Inferior parietal cortex (tissue), 1 donor: ENCODE data around the gene PARD6B.
"Not testable (repeated sequence)": the region's sequence is repeated elsewhere in the genome, so short reads cannot be mapped to it uniquely, and the experiment has no call there.

ENCODE experiments used
- DNase-seq: peaks from one replicate; pipeline ENCODE4 v3.0.0-alpha.2; 2016; ENCODE audit errors: extremely low spot score

PARD6B gene, protein sequence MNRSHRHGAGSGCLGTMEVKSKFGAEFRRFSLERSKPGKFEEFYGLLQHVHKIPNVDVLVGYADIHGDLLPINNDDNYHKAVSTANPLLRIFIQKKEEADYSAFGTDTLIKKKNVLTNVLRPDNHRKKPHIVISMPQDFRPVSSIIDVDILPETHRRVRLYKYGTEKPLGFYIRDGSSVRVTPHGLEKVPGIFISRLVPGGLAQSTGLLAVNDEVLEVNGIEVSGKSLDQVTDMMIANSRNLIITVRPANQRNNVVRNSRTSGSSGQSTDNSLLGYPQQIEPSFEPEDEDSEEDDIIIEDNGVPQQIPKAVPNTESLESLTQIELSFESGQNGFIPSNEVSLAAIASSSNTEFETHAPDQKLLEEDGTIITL

DNA sequence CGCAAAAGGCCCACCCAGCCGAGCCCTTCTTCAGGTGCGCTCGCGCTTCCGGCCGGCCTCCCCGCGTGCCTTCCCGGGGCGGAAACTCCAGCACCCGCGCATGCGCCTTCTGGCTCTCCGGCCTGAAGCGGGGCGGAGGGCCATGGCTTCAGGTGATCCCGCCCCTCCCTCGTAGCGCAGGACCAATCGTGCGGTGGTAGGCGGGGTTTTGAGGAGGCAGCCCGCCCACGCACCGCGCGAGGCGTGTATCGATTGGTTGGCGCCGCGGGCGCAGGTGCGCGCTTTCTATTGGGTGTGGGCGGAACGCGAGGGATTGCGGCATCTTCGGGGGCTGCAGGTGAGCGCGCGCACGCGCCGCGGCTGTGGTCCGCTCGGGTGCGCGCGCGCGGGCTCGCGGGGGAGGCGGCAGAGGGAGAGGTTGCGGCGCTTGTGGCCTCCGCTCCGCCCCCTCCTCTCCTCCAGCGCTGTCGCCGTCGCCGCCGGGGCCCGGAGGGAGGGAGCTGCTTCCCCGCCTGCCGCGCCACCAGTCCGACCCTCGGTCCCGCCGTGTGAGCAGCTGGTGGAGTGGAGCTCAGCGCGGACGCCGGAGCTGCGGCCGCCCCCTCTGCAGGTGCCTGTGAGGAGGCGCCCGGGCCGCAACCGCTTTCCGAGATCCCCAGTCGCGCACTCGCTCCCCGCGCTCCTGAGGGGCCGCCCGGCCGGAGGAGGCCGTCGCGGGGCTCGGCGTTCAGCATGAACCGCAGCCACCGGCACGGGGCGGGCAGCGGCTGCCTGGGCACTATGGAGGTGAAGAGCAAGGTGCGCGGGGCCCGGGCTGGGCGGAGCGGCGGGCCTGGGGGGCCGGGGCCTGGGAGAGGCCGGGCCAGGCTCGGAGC lies at the start of gene PARD6B:
Gene PARD6B (plus strand): TSS at position 526 of the 875 bp plus-strand sequence. CDS start 207 bp downstream, at position 733.
- DNase-seq, result peak; percentile 93

DNA sequence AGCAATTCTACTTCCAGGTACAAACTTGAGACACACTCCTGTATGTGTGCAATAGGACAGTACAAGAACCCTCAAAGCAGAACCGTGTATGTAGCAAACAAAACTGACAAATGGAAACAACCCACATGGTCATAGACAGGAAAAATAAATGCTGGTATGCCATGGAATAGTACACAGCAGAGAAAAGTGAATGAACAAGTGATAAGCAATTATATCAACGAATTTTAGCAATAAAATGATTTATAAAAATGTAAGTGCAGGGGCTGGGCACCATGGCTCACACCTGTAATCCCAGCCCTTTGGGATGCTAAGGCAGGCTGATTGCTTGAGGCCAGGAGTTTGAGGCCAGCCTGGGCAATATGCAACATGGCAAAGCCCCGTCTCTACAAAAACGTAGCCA lies 49.3 kb upstream of the PARD6B start:
- no peak for DNase-seq

DNA sequence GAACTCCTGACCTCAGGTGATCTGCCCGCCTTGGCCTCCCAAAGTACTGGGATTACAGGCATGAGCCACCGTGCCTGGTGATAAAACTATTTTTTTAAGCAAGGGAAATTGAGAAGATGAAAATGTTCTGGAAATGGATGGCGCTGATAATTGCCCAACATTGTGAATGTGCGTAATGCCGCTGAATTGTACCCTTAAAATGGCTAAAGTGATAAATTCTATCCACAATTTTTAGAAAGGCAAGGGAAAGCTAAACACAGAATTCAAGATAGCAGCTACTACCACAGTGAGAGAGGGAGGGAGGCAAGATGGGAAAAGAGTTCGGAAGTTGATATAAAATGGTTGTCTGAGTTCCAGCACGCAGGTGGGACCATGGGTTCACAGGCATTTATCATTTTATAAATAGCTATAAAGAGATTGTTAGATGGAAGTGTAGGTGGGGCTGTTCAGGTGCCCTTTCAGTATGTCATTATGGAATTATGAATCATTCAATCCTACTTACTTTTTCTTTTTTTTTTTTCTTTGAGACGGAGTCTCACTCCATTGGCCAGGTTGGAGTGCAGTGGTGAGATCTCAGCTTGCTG lies 48.3 kb upstream of the PARD6B start:
- no peak for DNase-seq

DNA sequence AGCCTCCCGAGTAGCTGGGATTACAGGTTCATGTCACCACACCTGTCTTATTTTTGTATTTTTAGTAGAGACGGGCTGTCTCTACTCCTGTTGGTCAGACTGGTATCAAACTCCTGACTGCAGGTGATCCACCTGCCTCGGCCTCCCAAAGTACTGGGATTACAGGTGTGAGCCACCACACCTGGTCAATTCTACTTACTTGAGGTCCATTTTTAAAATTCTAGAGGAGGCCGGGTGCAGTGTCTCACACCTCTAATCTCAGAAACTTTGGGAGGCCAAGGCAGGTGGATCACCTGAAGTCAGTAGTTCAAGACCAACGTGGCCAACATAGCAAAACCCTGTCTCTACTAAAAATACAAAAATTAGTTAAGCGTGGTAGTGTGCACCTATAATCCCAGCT lies 47.8 kb upstream of the PARD6B start:
- DNase-seq, result no peak

DNA sequence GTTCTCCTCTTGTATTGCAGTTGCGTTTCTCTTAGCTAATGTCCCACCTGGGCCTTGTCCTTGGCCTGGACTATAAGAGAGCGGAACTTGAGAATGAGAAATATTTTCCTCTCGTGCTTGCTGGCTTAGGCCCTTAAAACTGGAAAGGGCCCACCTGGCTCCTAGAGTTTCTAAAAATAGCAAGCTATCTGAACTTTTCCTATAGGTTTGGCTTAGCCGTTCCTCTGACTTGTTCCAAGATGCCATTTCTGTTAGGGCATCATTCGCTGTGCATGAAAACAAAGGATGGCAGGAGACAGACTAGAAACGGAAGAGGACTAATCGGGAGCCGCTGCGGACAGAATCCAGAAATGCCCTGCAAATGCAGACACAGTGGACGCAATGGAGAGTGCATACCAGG lies 44.6 kb upstream of the PARD6B start:
- no peak for DNase-seq

DNA sequence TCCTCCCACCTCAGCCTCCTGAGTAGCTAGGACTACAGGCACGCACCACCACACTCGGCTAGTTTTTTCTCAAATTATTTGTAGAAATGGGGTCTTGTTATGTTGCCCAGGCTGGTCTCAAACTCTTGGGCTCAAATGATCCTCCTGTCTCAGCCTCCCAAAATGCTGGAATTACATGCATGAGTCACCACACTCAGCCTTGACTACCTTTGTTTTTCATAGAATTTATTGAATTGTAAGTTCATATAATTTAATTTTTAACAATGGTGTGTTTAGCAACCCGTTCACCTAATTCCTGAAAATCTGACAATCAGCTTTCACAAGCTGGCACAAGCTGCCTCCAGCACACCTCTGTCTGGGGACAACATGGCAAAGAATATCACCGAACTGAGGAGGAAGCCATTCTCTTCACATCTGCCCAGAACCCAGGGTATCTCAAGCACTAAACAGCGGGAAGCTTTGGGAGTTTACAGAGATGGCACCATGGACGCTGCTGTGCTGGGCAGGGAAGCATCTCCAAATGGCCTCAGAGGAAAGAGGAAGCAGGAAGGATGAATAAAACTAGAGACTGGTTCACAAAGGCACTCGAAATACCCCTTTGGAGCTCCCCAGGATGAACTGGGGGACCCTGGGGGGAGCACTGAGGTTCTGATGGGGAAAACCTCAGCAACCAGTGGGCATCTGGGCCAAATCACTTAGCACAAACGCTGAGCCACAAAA lies 43.0 kb upstream of the PARD6B start:
- DNase-seq, result no peak

DNA sequence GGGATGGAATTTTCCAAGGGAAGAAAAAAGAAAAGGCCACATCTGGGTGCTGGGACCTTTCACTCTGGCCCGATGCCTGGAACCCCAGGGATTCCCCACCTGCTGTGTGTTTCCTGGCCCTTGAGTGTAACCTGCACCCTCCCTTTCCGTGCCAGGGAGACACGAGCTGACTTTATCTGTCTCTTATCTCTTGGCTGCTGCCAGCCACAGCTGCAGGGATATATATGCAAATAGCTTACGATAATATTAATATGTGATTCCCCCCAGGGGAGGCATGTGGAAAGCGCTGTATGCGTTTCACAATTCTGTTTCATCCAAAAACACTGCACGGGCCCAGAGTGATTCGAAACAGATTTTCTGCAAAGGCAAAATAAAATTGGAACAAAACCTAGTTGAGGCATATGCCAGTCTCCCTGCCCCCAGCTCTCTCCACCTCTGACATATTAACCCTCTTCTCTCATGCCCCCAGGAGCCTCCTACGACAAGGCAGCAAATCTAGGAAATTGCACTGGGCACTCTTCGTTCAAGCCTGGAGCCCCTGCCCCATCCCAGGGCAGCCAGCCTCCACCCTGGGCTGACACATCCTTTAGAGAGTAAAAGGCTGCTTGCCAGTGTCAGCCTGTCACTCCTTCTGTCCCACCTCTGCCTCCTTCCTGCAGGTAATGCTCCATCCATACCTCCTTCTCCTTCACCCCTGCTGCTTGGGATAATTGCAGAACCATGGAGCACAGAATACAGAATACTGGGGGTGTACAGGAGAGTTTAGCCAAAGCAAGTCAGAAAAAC lies 41.3 kb upstream of the PARD6B start:
- DNase-seq, result no peak

DNA sequence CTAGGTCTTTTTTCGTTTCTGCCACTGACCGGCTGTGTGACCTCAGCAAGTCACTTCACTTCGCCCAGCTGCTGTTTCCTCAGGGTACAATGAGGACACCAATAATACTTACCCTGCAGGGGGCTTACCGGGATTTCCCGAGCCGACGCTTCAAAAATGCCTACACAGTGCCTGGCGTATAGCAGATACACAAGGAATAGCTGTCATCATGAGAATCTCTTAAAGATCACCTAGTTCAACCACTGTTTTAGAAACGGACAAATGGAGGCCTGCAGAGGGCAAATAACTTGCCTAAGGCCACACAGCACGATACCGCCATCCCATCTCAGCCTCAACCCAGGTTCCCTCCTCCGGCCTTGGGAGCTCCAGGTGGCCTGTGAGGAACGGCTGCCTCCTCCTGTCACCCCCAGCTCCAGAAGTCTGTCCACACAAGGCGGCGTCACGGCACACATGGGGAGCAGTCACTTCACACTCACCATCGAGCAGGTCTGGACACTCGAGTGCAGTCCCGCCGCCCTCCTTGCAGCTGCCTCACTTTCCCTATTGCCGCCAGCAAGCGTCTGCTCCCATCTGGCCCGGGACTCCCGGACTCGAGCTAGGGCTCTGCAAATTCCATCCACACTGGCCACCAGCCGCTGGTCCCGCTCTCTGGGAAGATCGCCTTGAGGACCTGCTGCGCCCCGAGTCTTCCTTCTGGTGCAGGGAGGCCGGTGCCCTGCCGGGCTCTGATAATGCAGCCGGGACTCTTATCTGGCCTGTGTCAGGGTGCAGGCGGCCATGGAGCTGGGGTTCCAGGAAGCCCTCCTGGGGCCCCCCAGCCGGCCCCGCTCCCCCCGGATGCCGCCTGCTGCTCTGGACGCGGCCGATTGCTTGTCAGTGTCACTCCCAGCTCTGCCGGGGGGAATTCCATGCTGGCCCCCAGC lies 40.5 kb upstream of the PARD6B start, which contains the start of gene RIPOR3:
Gene RIPOR3 (minus strand): TSS at position 893 of the 923 bp plus-strand sequence. CDS start 414 bp downstream, at position 479.
- DNase-seq, result no peak

DNA sequence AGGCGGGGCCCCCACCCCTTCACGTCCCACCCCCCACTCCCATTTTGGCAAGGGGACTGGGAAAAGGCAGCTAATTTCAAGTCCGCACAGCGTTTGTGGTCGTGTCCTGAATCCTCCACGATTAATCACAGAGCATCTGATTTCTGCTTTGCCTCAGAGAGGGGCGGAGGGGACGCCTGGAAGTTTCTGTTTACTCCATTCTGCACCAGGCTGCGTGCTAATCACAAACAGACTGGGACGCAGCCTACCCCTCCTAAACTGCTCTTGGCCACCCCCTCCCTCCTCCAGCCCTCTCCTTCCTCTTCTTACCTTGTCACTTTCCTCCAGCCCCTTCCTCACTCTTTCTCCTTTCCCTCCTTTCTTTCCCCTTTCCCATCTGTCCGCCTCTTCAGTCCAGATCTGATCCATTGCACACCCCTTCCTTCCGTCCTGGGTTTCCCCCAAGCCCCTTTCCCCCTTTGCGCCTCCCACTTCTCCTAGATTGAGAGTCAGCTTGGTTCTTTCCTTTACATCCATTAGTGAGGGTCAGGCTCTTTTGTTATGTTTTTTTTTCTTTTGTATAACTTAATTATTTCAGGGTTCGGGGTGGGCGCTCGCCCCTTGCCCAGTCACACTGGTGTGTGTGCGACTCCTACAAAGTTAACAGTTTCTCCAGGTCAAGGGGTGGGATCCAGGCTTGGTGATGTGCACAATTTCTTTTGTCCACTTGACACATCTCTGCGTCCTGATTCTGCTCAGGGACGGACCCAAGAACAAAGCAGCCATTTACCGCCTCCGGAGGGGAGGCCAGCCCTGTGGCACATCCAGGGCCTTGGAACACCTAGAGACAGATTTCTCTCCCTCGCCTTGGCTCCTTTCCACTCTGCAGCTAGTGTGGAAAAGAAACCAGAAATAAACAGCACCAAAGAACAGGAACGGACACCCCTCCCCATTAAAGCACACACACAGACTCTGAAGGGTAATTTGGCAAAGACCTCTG lies 39.5 kb upstream of the PARD6B start:
- no peak for DNase-seq

DNA sequence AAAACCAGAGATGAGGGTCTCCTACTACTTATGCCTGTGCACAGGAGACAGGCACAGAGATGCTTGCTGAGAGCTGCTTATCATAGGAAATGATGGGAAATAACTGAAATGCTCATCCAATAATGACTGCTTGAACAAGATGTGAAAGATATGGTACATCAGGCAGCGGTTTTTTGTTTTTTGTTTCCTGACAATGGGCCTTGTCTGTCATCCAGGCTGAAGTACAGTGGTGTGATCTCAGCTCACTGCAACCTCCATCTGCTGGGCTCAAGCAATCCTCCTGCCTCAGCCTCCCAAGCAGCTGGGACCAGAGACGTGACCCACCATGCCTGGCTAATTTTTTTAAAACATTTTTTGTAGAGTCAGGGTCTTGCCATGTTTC lies 38.8 kb upstream of the PARD6B start:
- DNase-seq, result no peak

DNA sequence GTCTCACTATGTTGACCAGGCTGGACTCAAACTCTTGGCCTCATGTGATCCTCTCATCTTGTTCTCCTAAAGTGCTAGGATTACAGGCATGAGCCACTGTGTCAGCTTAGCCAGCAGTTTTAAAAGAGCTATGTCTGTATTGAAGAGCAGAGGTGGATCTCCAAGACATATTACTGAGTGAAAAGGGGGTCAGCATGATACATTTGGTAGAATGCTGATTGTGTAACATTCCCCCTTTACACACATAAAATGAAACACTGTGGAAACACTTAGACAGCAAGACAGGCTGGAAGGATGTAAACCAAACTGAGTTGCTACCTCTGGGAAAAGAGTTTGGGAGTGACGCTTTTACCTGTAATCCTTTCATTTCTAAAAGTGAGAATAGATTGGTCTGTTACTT lies 38.4 kb upstream of the PARD6B start:
- DNase-seq, result no peak

DNA sequence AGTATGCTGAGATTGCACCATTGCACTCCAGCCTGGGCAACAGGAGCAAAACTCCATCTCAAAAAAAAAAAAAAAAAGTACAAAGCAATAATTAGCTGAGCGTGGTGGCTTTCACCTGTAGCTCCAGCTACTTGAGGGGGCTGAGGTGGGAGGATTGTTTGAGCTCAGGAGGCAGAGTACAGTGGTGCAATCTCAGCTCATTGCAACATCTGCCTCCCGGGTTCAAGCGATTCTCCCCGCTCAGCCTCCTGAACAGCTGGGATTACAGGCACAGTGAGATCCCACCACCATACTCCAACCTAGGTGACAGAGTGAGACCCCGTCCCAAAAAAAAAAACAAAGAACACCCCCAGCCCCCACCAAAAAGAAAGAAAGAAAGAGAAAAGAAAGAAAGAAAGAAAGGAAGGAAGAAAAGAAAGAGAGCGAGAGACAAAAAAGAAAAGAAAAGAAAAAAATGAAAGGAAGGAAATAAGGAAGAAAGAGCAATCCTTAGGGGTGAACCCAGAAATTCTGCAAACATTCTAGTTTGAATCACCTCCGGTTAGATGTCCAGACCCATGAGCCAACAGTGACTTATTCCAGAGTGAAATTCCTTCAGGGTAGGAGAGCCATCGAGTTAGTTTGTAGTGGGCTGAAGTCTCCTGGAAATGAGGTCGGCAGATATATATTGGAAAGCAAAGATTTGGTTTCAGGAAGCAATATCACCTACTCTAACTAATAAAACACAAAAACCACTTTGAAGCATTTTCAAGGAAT lies 36.8 kb upstream of the PARD6B start:
- no peak for DNase-seq

DNA sequence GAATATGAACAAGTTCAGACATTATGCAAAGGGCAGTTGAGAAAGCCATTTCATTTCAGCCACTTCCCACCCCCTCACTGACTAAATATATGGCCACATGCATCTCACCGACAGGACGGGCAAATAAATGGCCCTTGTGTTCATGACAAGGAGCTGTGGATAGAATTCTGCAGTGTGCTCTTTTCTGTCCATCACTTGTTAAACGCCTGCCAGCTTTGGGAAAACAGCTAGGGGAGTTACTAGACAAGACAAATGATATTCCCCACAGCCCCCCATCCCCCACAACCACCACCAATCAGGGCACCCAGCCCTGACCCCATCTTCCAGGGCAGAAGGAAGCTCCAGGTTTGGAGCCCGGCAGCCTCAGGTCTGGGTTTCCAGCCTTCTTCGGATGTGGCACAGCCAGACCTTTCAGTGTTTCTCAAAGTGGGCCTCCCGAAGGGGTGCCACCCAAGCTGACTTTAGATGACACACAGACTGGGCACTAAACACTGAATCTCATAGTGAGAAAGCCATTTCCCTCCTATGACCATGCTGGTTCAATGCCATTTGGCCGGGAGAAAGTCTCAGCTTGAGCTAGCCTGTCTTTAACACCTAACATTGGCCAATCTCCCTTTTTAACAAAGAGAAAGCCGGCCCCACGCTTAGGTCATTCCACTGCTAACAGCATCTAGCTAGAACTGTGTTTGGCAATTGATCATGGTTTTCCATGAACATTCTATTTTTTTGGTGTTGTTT lies 36.1 kb upstream of the PARD6B start:
- DNase-seq, result no peak

DNA sequence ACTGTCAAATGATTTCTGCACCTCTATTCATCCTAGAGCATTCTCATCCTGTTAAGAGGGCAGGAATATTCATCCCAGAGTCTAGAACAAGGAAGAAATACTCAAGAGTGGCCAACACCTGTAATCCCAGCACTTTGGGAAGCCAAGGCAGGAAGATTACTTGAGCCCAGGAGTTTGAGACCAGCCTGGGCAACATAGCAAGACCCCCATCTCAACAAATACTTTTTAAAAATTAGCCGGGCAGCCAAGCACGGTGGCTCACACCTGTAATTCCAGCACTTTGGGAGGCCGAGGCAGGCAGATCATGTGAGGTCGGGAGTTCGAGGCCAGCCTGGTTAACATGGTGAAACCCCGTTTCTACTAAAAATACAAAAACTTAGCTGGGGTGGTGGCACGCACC lies 33.1 kb upstream of the PARD6B start:
- not testable (repeated sequence) for DNase-seq

DNA sequence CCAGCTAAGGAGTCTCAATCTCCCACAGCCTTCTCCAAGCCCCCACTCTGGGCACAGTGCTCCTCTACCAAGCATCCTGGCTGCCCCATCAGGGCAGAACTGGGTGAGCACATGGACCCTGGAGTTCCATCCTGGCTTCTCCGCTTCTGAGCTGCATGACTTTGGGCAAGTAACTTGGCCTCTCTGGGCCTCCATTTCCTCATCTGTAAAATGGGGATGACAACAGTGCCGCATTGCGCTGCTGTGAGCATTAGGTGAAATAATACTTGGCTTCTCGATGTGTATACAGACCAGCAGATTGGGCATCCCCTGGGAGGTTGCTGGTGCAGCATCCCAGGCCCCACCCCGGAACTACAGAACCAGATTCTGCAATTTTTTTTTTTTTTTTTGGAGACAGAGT lies 31.7 kb upstream of the PARD6B start:
- no peak for DNase-seq

DNA sequence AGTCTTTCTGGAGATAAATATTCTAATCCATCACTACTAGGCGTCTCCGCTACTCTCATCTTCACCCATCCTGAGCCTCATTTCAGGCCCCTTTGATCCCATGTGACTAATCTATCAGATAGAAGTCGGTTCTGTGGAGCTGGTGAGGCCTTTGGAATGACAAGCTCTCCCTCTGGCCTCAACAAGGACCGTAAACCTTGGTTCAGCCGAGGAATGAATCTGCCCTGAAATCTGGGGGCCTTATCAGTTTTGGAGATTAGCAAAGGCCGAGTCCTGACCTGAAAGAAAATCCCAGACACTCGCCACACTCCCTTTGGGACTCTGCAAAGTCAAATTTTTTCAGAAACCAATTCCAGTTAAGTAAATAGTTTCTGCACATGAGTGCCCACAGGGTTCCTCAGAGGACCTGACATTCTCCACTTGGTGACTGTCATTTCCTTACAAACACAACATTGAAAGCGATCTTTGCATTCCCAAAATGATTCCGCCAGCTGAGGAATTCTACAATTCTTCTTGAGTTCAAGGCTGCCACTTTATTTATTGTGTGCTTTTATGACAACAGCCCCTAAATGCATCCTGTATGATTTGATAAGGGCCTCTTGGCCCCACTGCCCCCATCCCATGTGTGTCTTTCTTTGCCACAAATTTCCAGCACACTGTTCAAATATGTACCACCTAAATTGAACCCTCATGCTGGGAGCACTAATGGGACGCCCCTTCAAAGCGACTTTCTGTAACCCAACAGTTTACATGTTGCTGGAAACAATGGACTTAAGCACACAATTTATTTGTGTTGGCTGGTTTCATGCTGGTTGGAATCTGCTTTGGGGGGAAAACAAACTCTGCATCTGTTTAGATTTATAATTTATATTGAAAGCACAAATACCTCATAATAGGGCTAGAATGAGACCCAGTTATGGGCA lies 30.1 kb upstream of the PARD6B start:
- no peak for DNase-seq
